ENCODE results near the gene ITPR3.

Gene ITPR3

DNA sequence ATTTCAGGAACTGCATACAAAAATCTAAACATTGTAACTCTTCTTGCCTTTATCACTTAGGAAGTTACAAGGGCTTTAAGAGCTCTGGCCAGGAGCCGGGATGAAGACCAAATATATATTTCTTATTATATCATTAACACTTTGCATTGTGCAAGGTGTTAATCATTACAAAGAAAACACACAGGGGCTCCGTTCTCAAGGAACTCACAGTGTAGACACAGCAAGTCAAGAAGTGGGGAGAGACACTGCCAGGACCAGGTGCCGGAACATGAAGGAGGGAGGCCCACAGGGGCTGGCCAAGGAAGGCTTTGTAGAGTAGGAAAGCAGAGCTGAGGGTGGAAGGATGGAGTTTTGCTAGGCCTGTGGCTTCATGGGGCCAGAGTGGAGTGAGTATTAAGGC, 17.4 kb downstream of the ITPR3 start:
- no peak for DNase-seq (ENCODE audit: low read depth in 2 of 2)

GRCh38 chr6:33639559-33639958, 18.4 kb downstream of the ITPR3 start:
- no peak for DNase-seq (ENCODE audit: low read depth in 2 of 2)

GRCh38 chr6:33640361-33640760, 19.2 kb downstream of the ITPR3 start:
- no peak for DNase-seq (ENCODE audit: low read depth in 2 of 2)

- no peak for DNase-seq (ENCODE audit: low read depth in 2 of 2)
These were observed 20.0 kb downstream of the ITPR3 start for GRCh38 chr6:33641144-33641543.

DNA sequence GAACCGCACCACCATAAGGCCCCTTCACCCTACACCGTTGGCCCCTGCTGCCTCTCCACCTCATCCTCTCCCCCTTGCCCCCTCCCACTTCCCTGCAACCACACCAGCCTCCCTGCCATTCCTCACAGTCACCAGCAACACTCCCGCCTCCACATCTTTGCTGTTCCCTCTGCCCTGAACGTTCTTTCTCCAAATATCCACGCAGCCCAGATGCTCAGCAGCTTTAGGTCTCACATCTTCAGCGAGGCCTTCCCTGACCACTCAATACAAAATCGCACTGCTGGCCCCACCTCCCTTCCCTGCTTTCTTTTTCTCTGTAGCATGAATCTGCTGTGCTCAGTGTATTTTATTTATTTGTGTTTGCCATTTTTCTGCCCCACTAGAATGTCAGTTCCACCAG, 20.5 kb downstream of the ITPR3 start:
- no peak for DNase-seq (ENCODE audit: low read depth in 2 of 2)

DNA sequence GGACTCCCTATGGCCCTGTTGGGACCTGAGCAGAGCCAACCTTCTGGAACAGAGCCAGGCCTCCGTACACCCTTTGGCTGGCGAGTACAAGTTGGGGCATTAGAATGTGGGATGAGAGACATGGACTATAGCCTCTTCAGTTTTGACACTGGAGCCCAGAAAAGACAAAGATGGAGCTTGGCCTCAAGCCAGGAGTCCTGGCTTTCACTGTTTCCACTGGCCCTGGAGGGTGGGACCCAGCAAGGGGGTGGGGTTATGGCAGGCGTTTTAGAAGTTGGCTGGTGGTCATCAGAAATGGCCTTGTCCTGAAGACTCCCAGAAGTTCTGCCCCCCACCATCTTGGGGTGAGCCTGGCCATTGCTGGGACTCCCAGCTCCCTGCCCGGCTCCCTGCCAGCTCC, 21.8 kb downstream of the ITPR3 start:
- no peak for DNase-seq (ENCODE audit: low read depth in 2 of 2)

GRCh38 chr6:33651403-33651802, 30.3 kb downstream of the ITPR3 start:
- no peak for DNase-seq (ENCODE audit: low read depth in 2 of 2)

DNA sequence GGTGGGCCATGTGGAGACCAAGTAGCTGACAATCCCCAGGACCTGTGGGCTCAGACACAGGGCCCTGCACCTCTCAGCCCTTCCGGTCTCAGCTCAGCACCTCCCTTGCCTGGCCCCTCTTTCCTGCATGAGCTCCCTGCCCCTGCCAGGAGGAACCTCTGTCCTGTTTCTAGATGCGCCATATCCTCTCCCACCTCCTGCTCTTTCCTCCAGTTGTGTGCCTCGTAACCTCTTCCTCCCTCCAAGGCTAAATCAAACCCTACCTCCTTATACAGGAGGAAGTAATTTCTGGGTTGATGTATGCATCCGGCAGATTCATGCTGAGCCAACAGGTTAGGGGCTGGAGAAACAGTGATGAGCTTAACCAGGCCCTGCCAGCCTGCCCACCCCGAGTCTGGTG, 30.9 kb downstream of the ITPR3 start:
- no peak for DNase-seq (ENCODE audit: low read depth in 2 of 2)

DNA sequence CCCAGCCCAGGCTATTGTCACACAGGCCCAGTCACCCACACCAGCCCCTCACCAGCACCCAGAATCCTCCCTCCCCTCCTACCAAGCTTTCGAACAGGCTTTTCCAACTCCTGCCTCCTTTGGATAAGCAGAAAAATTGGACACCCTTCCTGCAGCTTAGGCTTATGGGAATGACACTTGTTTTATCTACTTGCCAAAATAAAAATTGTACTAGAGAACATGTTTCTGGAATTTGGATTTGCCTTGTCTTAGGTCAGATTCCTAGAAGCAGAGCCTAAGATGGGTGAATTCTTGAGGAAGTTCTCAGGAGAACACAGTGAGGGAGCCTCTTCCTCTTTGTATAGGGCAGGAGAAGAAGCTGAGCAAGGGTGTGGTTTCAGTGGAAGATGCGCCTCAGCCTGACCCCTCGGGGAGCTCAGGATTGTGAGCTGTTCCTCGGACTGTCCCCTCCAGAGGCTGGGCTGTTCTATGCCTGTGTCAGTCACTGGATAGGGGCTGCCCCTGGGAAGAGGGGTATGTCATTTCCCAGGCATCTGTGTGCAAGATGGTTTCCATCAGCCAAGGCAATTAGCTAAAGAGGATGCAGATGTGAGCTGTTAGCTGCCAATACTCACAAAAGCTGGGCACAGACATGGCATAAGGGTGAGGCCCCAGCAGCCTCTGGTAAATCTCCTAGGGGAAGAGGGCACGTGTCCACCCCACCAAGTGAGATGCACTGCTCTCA, 33.9 kb downstream of the ITPR3 start:
- DNase-seq (ENCODE audit: low read depth in 2 of 2) = no peak

- no peak for DNase-seq (ENCODE audit: low read depth in 2 of 2)
These were observed 35.7 kb downstream of the ITPR3 start for GRCh38 chr6:33656844-33657243.

- no peak for DNase-seq (ENCODE audit: low read depth in 2 of 2)
These were observed 38.0 kb downstream of the ITPR3 start for GRCh38 chr6:33658982-33659689.

DNA sequence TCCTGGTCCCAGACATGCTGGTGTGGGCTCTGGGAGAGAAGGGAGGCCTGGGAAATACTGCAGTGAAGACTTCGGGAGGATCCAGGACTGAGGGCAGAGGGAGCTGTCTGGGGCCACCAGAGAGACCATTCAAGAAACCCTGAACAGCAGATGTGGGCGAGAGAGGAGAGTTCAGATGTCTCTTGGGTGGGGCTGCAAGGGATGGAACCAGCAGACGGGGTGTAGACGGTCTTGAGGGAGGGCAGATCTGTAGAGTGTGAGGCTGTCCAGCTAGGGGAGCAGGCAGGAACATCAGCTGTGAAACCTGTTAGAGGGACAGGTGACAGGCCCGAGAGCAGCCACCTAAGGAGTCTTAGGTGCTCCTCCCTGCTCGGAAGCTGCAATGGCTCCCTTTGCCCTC, 38.9 kb downstream of the ITPR3 start:
- DNase-seq (ENCODE audit: low read depth in 2 of 2) = no peak

- no peak for DNase-seq (ENCODE audit: low read depth in 2 of 2)
These were observed 40.1 kb downstream of the ITPR3 start for GRCh38 chr6:33661106-33661838.

DNA sequence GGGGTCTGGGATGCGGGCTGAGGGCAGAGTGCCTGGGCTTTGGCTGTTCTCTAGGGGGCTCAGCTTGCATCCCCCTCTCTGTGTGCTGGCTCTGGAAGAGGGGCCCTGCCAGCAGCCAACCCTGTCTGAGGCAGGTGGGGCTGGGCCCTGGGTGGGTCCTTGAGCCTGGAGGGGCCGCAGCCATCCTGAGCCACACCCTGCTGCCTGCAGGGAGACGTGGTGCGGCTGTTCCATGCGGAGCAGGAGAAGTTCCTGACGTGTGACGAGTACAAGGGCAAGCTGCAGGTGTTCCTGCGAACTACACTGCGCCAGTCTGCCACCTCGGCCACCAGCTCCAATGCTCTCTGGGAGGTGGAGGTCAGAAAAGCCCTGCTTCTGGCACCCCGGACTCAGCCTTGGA, 41.2 kb downstream of the ITPR3 start:
- no peak for DNase-seq (ENCODE audit: low read depth in 2 of 2)

- DNase-seq (ENCODE audit: low read depth in 2 of 2) = no peak
These were observed 41.9 kb downstream of the ITPR3 start for GRCh38 chr6:33663028-33663427.

DNA sequence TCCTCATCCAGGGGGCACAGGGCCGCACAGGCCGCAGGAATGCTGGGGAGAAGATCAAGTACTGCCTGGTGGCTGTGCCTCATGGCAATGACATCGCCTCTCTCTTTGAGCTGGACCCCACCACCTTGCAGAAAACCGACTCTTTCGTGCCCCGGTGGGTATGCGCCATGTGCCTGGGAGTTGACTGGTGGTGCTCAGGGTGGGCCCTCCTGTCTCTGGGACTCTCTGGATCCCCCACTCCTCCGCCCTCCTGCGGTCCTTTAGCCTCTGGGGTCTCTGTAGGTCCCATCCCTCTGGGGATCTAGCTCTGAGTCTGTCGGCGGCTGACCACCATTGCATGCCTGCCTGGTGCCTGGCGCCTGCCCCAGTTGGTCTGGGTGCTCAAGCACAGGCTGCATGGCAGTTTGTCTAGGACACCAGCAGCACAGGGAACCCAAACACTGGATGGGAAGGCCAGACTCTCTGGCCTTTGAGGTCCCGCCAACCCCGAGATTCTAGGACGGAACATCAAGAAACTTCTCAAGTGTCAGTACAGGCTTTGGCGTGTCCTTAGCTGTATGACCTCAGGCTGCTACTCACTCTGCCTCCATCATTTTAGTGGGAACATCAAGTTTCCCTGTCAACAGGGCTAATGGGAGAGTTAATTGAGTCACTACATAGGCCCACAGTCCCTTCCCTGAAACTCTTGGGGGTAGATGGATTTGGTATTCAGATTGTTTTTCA, 42.8 kb downstream of the ITPR3 start:
- no peak for DNase-seq (ENCODE audit: low read depth in 2 of 2)

GRCh38 chr6:33664506-33665057, 43.5 kb downstream of the ITPR3 start:
- DNase-seq (ENCODE audit: low read depth in 2 of 2) = no peak

DNA sequence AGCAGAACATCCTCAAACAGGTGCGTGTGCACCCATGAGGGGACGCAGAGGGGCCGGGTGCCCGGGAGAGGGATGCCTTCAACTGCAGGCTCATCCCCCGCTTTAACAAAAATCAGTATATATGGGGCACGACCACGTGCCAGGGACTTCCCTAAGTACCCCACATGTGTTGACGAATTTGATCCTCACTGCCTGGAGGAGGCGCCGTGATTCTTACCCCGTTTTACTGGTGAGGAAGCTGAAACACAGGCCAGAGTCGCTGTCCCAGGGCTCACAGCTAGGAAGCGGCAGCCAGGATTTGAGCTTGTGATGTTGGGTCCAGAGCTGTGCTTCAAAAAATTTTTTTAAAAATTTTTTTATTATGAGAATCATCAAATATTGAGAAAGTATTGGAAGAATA, 44.8 kb downstream of the ITPR3 start:
- no peak for DNase-seq (ENCODE audit: low read depth in 2 of 2)

DNA sequence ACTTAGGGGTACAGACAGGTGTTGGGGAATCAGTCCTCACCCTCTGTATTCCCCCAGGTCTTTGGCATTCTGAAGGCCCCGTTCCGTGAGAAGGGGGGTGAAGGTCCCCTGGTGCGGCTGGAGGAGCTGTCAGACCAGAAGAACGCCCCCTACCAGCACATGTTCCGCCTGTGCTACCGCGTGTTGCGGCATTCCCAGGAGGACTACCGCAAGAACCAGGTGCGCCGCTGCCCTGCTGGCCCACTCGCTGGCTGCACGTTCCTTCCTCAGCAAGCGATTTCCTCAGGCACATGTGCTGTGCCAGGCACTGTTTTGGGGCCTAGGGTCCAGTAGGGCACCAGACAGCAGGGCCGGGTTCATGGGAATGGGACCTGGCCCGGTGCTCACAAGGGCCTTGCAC, 46.0 kb downstream of the ITPR3 start:
- DNase-seq (ENCODE audit: low read depth in 2 of 2) = no peak

- no peak for DNase-seq (ENCODE audit: low read depth in 2 of 2)
These were observed 46.7 kb downstream of the ITPR3 start for GRCh38 chr6:33667776-33668175.

GRCh38 chr6:33668328-33668727, 47.2 kb downstream of the ITPR3 start:
- DNase-seq (ENCODE audit: low read depth in 2 of 2) = no peak

- DNase-seq (ENCODE audit: low read depth in 2 of 2) = peak; percentile 16 to 20
These were observed 47.8 kb downstream of the ITPR3 start for GRCh38 chr6:33668914-33669313.
